Subcutaneous abdominal adipose tissue (tissue), 5 donors: Measurements from ENCODE around the gene CCDC92B.
"Not testable (repeated sequence)": the region's sequence is repeated elsewhere in the genome, so short reads cannot be mapped to it uniquely, and the experiment has no call there.

ENCODE experiments used
- H3K27ac ChIP-seq: one replicate; pipeline ENCODE4 v1.7.0; 2013; ENCODE audit warnings: low read depth, mild to moderate bottlenecking, inconsistent platforms, low read length, moderate library complexity
- H3K27me3 ChIP-seq, 5 donors: one replicate each; pipeline ENCODE4 v1.7.0; 2013; ENCODE audit warnings: low read length in 5 of 5, inconsistent platforms in 1 of 5; ENCODE audit not compliant: control insufficient read depth in 5 of 5, insufficient read depth in 4 of 5
- H3K36me3 ChIP-seq, 5 donors: one replicate each; pipeline ENCODE4 v1.7.0; 2013; ENCODE audit warnings: low read length in 5 of 5; ENCODE audit not compliant: control insufficient read depth in 5 of 5, insufficient read depth in 5 of 5
- H3K4me1 ChIP-seq, 5 donors: one replicate each; pipeline ENCODE4 v1.7.0; 2013; ENCODE audit warnings: low read length in 5 of 5, mild to moderate bottlenecking in 3 of 5, moderate library complexity in 1 of 5; ENCODE audit not compliant: control insufficient read depth in 5 of 5, insufficient read depth in 5 of 5
- H3K4me3 ChIP-seq, 5 donors: one replicate each; pipeline ENCODE4 v1.7.0; 2013; ENCODE audit warnings: low read length in 5 of 5, low read depth in 1 of 5
- H3K9ac ChIP-seq, 5 donors: one replicate each; pipeline ENCODE4 v1.7.0; 2013; ENCODE audit warnings: low read length in 5 of 5, mild to moderate bottlenecking in 4 of 5, moderate library complexity in 3 of 5
- H3K9me3 ChIP-seq, 5 donors: one replicate each; pipeline ENCODE4 v1.7.0; 2013; ENCODE audit warnings: low read length in 5 of 5; ENCODE audit not compliant: control insufficient read depth in 5 of 5
- donor health status: healthy.
- donor health status: healthy.
- donor health status: healthy.
- donor health status: healthy.
- donor health status: healthy.

Gene CCDC92B

GRCh38 chr17:2684549-2684948 lies 64.9 kb downstream of the CCDC92B start:
- Histone ChIP-seq H3K27me3 (no peaks in the 10 kb centered on the region), H3K9me3 (no peaks in the 10 kb centered on the region), H3K36me3 (peaks cover 35 to 61% (median 49%) of the 10 kb centered on the region in 5 donors), H3K4me1 (peaks cover 2 to 29% (median 13%) of the 10 kb centered on the region in 5 donors), H3K27ac (no peak overlapping the region), H3K4me3 (no peak overlapping the region), H3K9ac (no peak overlapping the region)

GRCh38 chr17:2683912-2684311 lies 65.5 kb downstream of the CCDC92B start:
- Histone ChIP-seq H3K9me3 (no peaks in the 10 kb centered on the region), H3K27me3 (no peaks in the 10 kb centered on the region), H3K27ac (no peak overlapping the region), H3K9ac (no peak overlapping the region), H3K4me1 (peaks cover 2 to 22% (median 13%) of the 10 kb centered on the region in 5 donors), H3K4me3 (no peak overlapping the region), H3K36me3 (peaks cover 35 to 62% (median 48%) of the 10 kb centered on the region in 5 donors)

GRCh38 chr17:2682176-2682938 lies 67.1 kb downstream of the CCDC92B start:
- Histone ChIP-seq H3K4me3 (no peak overlapping the region), H3K27me3 (no peaks in the 10 kb centered on the region), H3K9ac (no peak overlapping the region), H3K36me3 (peaks cover 35 to 68% (median 54%) of the 10 kb centered on the region in 5 donors), H3K9me3 (no peaks in the 10 kb centered on the region), H3K4me1 (peaks cover 2 to 15% (median 11%) of the 10 kb centered on the region in 5 donors), H3K27ac (no peak overlapping the region)

- peaks cover 39 to 73% (median 57%) of the 10 kb centered on the region in 5 donors for H3K36me3 ChIP-seq
These were observed 67.8 kb downstream of the CCDC92B start for GRCh38 chr17:2681650-2682049.

GRCh38 chr17:2680961-2681360 lies 68.5 kb downstream of the CCDC92B start:
- Histone ChIP-seq H3K4me3 (no peak overlapping the region), H3K36me3 (peaks cover 43 to 80% (median 60%) of the 10 kb centered on the region in 5 donors), H3K27ac (no peak overlapping the region), H3K4me1 (peaks cover 0 to 7% (median under 1%) of the 10 kb centered on the region in 5 donors), H3K9me3 (no peaks in the 10 kb centered on the region), H3K9ac (no peak overlapping the region), H3K27me3 (no peaks in the 10 kb centered on the region)

More at GRCh38 chr17:2681650-2682049, 67.8 kb downstream of the CCDC92B start:
- Histone ChIP-seq H3K27ac (no peak overlapping the region), H3K27me3 (no peaks in the 10 kb centered on the region), H3K4me3 (no peak overlapping the region), H3K9me3 (no peaks in the 10 kb centered on the region), H3K9ac (no peak overlapping the region), H3K4me1 (peaks cover 0 to 9% (median 4%) of the 10 kb centered on the region in 5 donors)

GRCh38 chr17:2679247-2679646 lies 70.2 kb downstream of the CCDC92B start:
- H3K4me3 ChIP-seq, H3K9ac ChIP-seq: not testable (repeated sequence)

More at GRCh38 chr17:2679247-2679646, 70.2 kb downstream of the CCDC92B start:
- H3K4me1 ChIP-seq, H3K27me3 ChIP-seq, H3K27ac ChIP-seq, H3K9me3 ChIP-seq: not testable (repeated sequence)
- peaks cover 42 to 81% (median 59%) of the 10 kb centered on the region in 5 donors for H3K36me3 ChIP-seq
